Measurements from ENCODE around the gene ARHGEF28. TPM values are rescaled to one million over a fixed set of nuclear protein-coding genes. Genes with fewer than 3 reads are reported as not detected.

Gene ARHGEF28
- total RNA-seq, 2 experiments from 2014 or later = not detected

GRCh38 chr5:73971326-73971725, 345.3 kb downstream of the ARHGEF28 start:
- DNase-seq (ENCODE audit: low spot score) = no peak
- Histone ChIP-seq H4K20me1 (ENCODE audit: insufficient read depth, low read length) (no peaks in the 10 kb centered on the region), H3K4me1 (ENCODE audit: insufficient read depth, low read length, poor library complexity, severe bottlenecking) (peaks cover 13% of the 10 kb centered on the region), H3K27ac (ENCODE audit: low read depth, low read length, poor library complexity, severe bottlenecking) (no peak overlapping the region), H3K79me2 (ENCODE audit: insufficient read depth, low read depth, low read length) (no peaks in the 10 kb centered on the region), H3K4me2 (ENCODE audit: low read length) (no peak overlapping the region), H3K9me2 (ENCODE audit: insufficient read depth, low read length) (no peaks in the 10 kb centered on the region), H3K36me3 (ENCODE audit: insufficient read depth, low read length) (no peaks in the 10 kb centered on the region), H3K4me3 (ENCODE audit: low read depth, low read length, poor library complexity, severe bottlenecking) (no peak overlapping the region), H2AFZ (ENCODE audit: low read length) (no peak overlapping the region), H3K9me3 (ENCODE audit: low read length) (peaks cover 7% of the 10 kb centered on the region; the same call in 1 of the 2 replicates)
- POLR2A ChIA-PET = interaction anchor here (0.6 kb wide), 1 partner anchor 519 kb away, joined by 3 read pairs; no protein-coding TSS in a partner anchor
- BruUV-seq (replicated peaks) = no TSS peak
- intact Hi-C loops (cut with micrococcal nuclease; ENCODE audit: unreplicated experiment) = no loop called here
- no peak for TF ChIP-seq EZH2phosphoT487 (IDR thresholded peaks at IDR 0.05; ENCODE audit: borderline replicate concordance, low read depth, low read length)
- no peak for TF ChIP-seq CTCF (conservative IDR thresholded peaks at IDR 0.05; ENCODE audit: low read length)
- CTCF ChIA-PET (ENCODE audit: unreplicated experiment) = no interaction called here

GRCh38 chr5:73973135-73973534, 347.1 kb downstream of the ARHGEF28 start:
- Histone ChIP-seq H3K9me3 (ENCODE audit: low read length) (no peaks in the 10 kb centered on the region), H3K4me1 (ENCODE audit: insufficient read depth, low read length, poor library complexity, severe bottlenecking) (peaks cover 13% of the 10 kb centered on the region), H3K36me3 (ENCODE audit: insufficient read depth, low read length) (no peaks in the 10 kb centered on the region), H3K4me2 (ENCODE audit: low read length) (no peak overlapping the region), H4K20me1 (ENCODE audit: insufficient read depth, low read length) (no peaks in the 10 kb centered on the region), H2AFZ (ENCODE audit: low read length) (no peak overlapping the region), H3K4me3 (ENCODE audit: low read depth, low read length, poor library complexity, severe bottlenecking) (no peak overlapping the region), H3K79me2 (ENCODE audit: insufficient read depth, low read depth, low read length) (no peaks in the 10 kb centered on the region), H3K9me2 (ENCODE audit: insufficient read depth, low read length) (no peaks in the 10 kb centered on the region), H3K27ac (ENCODE audit: low read depth, low read length, poor library complexity, severe bottlenecking) (no peak overlapping the region)
- DNase-seq (ENCODE audit: low spot score) = no peak
- ChIA-PET CTCF (ENCODE audit: unreplicated experiment) (no interaction called here), POLR2A (interaction anchor here (1.0 kb wide), 1 partner anchor 19 kb away, joined by 3 read pairs; no protein-coding TSS in a partner anchor)
- no TSS peak for BruUV-seq (replicated peaks)
- intact Hi-C loops (cut with micrococcal nuclease; ENCODE audit: unreplicated experiment) = no loop called here
- TF ChIP-seq CTCF (conservative IDR thresholded peaks at IDR 0.05; ENCODE audit: low read length) (no peak), EZH2phosphoT487 (IDR thresholded peaks at IDR 0.05; ENCODE audit: borderline replicate concordance, low read depth, low read length) (no peak)

- TF ChIP-seq CTCF (conservative IDR thresholded peaks at IDR 0.05; ENCODE audit: low read length) (no peak), EZH2phosphoT487 (IDR thresholded peaks at IDR 0.05; ENCODE audit: borderline replicate concordance, low read depth, low read length) (no peak)
- peak overlapping the region; percentile 26; the same call in 1 of the 2 replicates for H3K4me2 ChIP-seq (ENCODE audit: low read length)
- BruUV-seq (replicated peaks) = no TSS peak
- H3K4me3 ChIP-seq (ENCODE audit: low read depth, low read length, poor library complexity, severe bottlenecking) = no peak overlapping the region
- H2AFZ ChIP-seq (ENCODE audit: low read length) = peak overlapping the region; percentile 16; the same call in 1 of the 2 replicates
- ChIA-PET POLR2A (interaction anchor here (1.1 kb wide), 1 partner anchor 17 kb away, joined by 4 read pairs; no protein-coding TSS in a partner anchor), CTCF (ENCODE audit: unreplicated experiment) (no interaction called here)
- no peaks in the 10 kb centered on the region for H3K36me3 ChIP-seq (ENCODE audit: insufficient read depth, low read length)
- peaks cover 13% of the 10 kb centered on the region for H3K4me1 ChIP-seq (ENCODE audit: insufficient read depth, low read length, poor library complexity, severe bottlenecking)
- H4K20me1 ChIP-seq (ENCODE audit: insufficient read depth, low read length) = no peaks in the 10 kb centered on the region
- DNase-seq (ENCODE audit: low spot score) = peak; percentile 18
- H3K79me2 ChIP-seq (ENCODE audit: insufficient read depth, low read depth, low read length) = no peaks in the 10 kb centered on the region
- H3K9me3 ChIP-seq (ENCODE audit: low read length) = no peaks in the 10 kb centered on the region
- no peaks in the 10 kb centered on the region for H3K9me2 ChIP-seq (ENCODE audit: insufficient read depth, low read length)
- intact Hi-C loops (cut with micrococcal nuclease; ENCODE audit: unreplicated experiment) = no loop called here
- no peak overlapping the region for H3K27ac ChIP-seq (ENCODE audit: low read depth, low read length, poor library complexity, severe bottlenecking)
Measured at GRCh38 chr5:73974871-73975360, 348.9 kb downstream of the ARHGEF28 start.

Data from OCI-LY7 (cell line).